SW 1271 (cell line): ENCODE measurements around the gene FOCAD.

Experiments used
- DNase-seq, 2 experiments: peaks; one replicate each; lab custom pipeline; 2025; lab: John Stamatoyannopoulos, UW

Gene FOCAD

DNA sequence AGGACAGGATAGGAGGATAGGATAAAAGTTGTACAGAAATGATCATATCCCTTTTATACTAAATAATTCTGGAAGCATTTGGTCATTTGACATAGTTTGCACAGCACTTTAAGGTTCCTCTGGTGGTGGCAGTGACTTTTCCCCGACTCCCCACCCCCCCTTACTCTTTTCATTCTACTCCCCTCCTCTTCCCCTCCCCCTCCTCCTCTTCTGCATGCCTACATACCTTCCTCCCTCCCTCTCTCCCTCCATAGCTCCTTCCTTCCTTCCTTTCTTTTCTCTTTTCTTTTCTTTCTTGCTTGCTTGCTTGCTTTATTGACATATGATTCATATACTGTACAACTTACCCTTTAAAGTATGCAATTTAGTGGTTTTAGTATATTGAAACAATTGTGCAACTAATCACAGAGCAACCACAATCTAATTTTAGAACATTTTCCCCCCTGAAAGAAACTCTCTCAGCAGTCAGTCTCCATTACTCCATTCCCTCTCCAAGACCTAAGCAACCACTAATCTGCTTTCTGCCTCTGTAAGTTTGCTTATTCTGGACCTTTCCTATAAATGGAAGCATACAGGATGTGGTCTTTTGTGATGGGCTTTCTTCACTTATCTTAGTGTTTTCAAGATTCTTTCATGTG, 188.4 kb downstream of the FOCAD start:
- DNase-seq: no peak

DNA sequence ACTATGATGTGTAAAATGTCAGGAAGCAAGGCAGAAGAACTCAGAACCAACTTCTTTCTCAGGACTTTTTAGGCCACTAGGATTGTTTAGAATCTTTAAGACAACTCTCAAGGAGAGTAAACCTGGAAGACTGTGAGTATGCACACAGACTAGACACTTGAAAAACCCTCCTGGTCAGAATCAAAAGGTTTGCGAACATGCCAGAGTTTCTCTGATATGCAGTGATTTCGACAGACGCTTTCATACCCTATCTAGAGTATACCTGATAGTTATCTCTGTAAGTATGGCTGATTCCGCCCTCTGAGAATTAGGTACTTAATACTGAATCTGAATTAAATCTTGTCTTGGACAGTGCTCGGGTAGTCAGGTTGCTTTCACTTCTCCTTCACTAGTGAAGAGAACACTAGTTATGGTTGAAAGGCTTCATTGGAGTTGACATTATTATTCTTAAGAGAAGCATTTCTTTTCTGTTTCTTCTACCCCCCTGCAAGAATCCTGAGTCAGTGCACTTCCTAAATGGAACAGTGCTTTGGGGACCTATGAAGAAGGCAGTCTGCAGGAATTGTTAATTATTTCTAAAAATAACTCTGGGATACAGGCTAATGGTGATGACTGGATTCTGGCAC, 189.3 kb downstream of the FOCAD start:
- DNase-seq: no peak

DNA sequence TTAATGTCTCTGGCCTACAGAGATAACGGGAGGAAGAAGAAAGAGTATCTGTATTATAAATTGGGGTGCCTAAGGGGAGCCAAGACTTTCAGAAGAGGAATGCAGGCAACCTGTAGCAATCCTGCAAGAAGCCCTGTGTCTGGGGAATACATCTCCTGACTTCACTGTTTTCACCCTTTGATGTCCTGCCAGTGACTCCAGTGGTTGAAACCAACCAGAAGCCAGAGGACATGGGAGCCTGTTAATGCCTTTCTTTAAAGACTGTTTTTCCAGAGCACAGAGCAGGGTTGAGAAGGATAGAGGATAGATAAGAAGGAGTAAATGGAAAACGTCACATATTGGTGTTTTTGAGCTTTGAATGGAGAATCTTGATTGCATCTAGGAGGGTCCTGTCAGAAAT, 196.2 kb downstream of the FOCAD start:
- DNase-seq: no peak

DNA sequence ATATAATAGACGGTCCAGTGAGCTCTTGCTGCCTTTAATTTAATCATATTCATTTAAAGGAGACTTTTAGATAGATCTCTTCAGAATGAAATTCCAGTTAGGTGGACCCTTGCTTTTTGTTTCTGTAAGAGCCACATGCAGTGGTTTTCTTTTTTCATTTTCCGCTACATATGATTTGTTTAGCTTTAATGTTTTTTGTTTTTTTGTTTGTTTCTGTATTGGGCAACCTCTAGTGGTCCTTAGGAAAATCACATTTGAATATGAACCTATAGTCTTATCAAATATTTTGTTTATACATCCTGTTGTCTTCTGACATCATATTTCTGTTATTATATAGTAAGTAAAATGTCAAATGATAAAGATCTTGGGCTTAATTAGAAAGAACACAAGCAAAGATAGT, 196.6 kb downstream of the FOCAD start:
- DNase-seq: no peak

DNA sequence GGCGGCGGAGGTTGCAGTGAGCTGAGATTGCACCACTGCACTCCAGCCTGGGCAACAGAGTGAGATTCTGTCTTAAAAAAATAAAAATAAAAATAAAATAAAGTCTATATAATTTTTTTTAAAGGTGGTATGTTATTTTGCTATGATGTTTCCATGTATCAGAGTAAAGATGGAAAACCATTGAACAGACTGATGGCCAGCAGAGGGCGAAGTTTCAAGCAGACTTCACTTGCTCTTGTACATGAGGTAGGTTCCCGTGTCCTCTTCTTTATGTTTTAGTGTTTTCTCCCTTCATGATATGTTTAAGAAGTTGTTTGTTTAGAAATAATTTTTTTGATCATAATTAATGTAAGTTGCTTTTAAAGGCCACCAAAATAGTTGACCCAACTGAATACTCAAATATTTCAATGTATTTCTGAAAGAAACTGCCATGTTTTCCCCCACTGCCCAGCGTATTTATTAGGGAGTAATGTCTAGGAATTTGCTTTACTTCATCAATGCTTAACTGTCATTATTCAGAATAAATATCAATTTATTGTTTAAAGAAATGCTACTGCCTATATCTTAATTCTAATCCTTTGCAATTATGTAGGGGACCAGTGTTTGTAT, 201.0 kb downstream of the FOCAD start:
- DNase-seq: peak in 1 of 2 experiments; percentile 0

DNA sequence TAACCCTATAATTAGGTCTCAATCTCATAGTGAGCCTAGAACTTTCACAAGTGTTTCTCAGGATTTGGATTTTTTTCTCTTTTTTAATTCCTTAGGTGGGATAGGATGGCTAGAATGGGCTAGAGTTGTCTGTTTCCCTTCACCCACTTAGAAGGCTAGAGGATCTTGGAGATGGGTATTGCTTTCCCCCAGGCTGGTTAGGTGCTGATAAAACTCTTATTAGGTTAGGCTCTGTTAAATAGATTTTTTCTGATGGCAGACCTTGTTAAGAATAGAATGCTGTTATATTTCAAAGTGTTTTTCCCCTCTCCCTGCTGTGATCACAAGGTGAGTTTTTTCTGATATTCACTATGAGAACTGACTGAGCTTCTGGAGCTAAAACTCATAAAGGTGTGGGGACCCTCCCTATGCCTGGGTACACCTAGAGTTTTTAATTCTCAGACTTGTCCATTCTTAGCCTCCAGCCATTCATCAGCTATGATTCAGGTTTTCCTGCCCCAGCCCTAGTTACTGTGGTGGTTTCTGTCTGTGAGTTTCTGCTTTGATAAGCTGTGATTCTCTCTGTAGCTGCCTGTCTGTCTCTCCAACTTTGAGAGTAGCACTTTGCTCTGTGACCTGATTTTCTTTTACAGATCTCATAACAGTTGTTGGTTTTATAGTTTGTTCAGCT, 215.0 kb downstream of the FOCAD start:
- no peak for DNase-seq

DNA sequence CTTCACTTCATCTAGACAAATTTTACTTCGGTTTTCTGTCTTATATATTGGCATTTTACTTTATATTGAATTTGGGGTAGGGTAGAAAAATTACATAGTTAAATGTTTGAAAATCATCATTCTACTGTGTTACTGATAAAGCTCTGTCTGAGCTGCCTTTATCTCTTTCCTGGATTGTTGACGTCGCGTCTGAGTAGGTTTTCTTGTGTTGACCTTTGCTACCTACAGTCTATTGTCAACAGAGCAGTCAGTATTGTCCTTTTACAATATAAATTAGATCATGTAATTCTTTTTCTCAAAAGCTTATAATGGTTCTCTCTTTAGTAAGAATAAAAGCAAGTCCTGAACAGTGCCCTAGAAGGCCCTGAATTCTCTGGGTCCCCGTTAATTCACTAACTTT, 219.2 kb downstream of the FOCAD start:
- DNase-seq: no peak

DNA sequence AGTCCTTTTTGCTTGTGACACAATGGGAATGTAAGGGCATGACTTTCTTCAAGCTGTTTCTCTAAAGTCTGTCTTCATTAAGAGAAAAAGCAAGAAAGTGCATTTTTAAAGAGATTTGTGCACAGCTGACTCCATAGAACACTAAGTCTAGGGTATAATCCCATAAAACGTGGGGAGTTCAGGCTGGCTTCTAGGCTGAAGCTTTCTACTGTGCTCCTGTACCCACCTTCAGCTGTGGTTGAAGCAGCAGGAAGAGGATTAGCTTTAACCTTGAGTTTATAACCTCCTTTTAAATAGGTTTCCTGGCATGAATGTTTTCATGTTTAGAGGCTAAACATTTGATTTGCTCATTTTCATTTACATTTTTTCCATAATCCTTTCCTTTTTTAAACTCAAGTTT, 220.9 kb downstream of the FOCAD start:
- no peak for DNase-seq

DNA sequence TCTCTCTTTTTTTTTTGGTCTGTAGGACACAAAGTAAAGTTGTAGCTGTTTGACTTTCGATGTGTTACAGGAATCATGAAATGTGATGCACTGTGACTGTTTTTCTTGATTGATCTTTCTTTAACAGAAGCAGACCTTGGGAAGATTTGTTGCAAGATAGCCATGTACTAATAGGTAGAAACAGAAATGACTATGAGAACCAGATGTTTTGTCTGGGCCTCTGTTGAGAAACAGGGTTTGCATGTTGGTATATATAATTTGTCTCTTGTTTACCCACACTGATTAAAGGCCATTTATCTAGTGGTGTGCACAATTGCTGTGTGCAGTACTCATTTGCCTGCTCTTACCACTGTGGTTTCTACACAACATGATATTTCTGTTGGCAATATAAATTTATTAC, 222.3 kb downstream of the FOCAD start:
- DNase-seq: no peak

DNA sequence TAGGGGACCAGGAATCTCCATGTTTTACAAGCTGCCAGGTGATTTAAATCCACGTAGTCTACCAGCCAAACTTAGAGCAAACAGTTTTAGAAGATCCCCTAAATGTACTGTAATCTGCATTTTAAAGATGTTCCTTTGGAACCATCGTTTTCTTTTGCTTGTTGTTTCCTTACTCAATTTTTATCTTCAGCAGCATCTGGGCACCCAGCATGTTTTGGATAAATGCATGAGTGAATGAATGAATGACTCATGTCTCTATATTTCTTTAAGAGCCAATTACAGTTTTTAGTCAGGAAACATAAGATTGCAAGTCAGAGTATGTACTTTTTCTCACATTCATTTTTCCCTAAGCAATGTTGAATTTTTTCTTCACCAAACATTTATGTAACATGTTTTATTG, 224.4 kb downstream of the FOCAD start:
- no peak for DNase-seq

DNA sequence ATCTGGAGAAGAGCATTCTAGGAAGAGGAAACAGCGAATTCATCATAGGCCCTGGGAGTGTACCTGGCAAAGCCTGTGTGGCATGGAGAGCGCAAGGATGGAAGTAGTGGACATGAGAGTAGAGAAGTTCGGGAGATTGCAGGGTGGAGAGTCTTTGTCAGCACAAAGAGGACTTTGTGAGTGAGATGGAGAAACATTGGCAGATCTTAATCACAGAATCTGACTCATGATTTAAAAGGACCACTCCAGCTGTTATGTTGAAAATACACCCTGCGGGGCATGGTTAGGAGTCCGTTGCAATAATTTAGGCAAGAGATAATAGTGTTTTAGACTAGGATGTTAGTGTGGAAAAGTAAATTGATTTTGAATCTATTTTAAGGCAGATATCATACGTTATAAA, 230.5 kb downstream of the FOCAD start:
- DNase-seq: no peak

DNA sequence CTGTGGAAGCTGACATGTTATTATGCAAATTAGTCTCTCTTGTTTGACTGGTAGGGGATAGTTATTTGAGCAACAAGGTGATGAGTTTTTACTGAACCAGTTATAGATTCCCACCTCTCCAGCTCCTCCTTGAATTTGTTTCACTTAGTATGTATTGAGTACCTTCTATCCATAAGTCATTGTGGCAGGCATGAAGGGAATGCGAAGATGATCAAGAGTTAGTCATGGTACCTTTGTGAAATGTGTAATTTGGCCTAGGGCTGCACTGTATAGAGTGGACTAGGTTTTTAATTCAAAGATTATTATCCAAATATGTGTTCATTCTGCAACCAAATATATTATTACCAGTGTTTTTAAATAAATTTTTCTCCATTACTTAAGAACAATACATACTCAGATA, 237.3 kb downstream of the FOCAD start:
- no peak for DNase-seq

DNA sequence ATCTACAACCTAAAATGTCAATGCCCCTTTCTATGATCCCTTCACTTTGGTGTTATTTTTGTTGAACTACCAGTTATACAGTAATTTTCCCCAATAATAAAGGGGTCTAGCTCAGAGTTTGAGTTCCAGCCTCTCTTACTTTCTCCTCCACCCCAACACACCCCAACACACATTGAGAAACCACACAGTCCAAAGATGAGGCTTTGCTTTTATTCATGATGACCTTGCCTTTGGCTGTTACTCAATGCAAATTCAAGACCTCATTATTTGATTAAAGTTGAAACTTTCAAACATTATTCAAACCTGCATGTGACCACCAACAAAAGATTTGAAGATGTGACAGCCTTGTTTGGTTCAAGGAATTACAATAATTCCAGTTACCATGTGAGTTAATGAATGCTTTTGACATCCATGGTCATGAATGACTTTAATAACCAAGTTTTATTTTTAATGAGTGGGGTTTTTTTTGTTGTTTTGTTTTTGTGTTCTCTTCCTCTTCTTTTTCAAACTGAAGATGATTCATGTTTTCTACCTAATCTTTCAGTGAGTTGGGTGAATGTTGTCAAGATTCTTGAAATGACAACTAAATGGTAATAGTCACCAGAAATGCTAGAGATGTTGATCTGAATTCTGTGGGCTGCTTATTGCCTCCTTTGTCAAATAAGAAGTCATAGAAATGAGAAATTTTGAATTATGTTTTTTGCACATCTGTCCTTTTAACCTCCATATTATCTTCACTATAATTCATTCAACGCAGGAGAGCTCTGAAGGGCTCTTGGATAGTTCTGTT, 241.4 kb downstream of the FOCAD start:
- no peak for DNase-seq

DNA sequence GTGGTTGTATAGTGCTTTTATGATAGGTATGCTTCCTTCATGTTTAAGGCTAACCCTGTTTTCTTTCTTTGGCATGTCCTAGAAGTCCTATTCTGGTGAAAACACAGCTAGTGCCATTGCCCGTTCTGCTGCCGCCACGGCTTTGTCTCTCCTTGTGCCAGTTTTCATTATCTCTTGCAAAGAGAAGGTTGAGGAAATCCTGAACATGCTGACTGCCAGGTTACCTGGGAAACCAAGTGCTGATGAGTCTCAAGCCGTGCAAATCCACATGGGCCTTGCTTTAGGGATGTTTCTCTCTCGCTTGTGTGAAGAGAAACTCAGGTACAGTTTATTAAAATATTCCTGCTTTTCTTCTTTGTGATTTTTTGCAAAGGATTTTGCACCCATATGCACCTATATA, 245.2 kb downstream of the FOCAD start:
- DNase-seq: no peak

DNA sequence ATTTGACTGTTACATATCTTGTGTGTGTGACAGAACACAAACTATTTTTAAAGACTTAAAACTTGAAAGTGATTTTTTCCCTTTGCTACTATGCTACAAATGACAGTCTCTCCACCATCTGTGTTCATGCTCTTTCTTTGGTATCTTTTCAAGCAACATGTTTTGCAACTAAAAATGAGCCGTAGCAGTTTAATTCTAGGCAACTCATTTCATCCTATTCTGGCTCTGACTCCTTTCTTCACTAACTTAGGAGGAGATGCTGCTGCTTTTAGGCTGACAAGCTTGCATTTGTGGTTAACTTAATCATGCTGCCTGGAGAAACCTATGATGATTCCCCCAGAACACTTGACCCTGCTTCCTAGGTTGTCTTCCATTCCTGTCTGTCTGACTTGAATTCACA, 246.8 kb downstream of the FOCAD start:
- DNase-seq: no peak

DNA sequence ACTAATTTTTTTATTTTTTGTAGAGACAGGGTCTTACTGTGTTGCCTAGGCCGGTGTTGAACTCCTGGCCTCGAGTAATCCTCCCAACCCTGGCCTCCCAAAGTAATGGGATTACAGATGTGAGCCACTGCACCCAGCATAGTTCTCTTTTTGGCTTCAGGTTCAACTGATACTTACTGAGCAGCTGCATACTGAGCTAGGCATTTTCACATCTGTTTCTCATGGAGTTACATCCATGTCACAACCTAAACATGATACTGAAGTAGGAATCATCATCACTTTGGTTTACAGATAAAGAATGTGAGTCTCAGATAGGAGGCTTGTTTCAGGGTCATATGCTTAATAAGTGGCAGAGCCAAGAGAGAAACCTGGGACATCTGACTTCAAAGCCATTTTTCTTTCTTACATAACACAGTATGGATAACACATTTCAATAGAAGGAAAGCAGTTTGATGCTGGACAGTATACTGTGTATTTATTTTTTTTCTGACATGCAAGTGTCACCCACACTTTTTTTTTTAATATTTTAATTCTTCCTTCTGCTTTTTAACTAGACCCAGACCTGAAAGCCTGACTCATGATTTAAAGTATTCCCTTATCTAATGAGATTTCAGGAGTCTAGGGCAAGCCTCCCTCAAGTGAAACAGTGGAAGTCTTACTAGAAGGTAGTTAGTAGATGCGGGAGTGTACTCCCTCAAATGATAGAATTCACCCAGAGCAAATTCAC, 256.6 kb downstream of the FOCAD start:
- no peak for DNase-seq

DNA sequence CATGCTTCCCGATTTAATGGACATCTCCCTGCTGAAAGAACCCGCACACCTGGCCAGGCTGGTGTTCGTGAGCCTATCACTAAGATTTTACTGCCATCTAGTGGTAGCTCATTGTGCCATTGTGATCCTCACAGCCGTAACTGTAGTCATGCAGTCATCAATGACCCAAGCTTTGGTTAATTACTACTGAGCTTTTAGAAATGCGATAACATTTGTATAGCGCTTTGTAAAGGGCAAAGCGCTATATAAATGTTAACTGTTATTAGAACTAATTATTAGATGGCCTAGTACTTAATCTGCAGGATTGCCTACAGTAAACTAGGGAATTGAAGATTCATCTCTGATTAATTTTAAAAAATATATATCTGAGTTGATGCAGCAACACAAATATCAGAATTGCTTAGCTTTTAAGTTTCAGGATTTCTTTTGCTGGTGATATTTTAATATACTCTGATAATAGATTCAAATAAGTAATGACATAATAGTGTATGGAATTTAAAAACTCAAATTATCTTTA, 257.2 kb downstream of the FOCAD start:
- peak in 1 of 2 experiments; percentile 21 for DNase-seq

DNA sequence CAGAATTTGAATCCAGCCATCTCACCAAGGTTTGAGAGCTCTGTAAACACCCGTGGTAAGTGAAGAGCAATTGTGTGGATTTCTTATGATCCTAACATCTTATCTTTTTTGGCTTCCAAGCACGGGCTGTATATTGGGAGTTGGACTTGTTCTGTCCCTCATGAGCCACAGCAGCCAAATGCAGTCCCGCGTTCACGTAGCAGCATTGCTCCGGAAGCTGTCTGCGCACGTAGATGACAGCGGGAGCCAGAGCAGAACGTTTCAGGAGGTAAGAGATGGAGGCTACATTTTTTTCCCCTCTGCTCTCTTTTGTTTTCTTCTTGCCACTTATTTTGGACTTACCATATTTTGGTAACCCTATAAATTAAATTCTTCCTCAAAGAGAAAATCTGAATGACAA, 260.4 kb downstream of the FOCAD start:
- DNase-seq: no peak

DNA sequence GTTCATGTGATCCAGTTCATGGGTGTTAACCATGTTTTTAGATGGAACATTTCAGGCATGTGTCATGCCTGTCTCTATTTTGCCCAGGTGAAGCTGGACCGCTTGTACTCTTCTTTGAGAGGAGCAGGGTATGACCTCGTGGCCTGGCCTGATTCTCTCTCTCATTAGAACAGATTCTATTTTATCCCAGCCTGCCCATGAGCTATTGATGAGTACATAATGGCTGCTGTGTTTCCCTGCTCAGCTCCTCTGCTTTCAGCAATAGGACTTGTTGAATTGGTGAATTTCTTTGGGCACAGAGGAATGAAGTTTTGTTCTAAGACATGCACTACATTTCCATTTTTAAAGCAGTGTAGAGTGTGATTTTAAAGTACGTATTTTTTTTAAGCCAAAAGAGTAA, 261.2 kb downstream of the FOCAD start:
- no peak for DNase-seq

DNA sequence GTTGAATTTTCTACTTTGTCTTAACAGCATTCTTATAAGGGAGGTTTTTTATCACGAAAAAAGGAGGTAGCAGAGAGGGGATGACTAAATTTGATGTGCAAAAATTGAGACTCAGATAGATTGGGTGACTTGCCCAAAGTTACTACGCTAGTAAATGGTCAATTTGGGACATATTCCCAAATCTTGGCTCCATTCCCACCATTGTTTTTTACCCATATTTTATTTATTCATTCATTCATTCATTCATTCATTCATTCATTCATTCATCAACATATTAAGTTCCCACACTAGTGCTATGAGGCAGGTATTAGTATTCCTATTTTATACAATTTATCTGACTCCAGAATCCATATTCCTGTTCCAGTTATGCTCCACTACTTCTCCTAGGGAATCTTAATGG, 261.8 kb downstream of the FOCAD start:
- no peak for DNase-seq

DNA sequence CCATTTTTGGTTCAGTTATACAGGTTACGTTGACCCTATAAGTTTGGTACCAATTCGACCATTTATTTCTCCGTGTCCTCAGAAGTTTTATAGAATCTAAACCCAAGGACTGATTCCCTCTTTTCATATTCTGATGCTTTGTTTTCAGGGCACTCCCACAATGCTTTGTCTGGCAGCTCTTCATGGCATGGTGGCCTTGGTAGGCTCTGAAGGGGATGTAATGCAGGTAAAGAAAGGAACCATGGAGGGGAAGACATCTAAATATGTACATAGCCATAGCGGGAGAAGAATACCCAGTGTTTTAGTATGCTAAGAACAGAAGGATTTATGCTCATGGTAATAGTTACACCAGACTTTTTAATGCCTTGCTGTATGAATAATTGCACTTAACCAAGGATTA, 264.6 kb downstream of the FOCAD start:
- no peak for DNase-seq

DNA sequence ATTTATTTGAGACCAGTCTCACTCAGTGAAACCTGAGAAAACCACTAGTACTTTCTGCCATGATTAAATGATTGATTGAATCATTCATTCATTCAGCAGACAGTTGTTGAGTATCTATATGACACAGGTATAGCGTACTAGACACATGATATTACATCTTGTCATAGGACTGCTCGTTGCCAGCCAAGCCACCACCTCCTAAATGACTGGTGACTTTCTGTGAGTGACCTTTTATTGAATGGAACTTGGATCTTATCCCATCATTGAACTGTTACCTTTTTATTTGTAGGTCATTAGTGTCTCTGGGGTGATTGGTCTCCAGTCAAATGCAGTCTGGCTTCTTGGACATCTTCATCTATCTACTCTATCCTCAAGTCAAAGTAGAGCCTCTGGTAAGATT, 266.6 kb downstream of the FOCAD start:
- DNase-seq: no peak
